GM21423 (cell line): ENCODE data around the gene VAMP5.
"Not testable (repeated sequence)": the region's sequence is repeated elsewhere in the genome, so short reads cannot be mapped to it uniquely, and the experiment has no call there.

ENCODE experiments used
- ATAC-seq: cut with Tn5 transposase; IDR thresholded peaks from one replicate; pipeline ENCODE4 v1.9.1; 2021; ENCODE audit warnings: mild to moderate bottlenecking, moderate library complexity; ENCODE audit not compliant: unreplicated experiment

Gene VAMP5

DNA sequence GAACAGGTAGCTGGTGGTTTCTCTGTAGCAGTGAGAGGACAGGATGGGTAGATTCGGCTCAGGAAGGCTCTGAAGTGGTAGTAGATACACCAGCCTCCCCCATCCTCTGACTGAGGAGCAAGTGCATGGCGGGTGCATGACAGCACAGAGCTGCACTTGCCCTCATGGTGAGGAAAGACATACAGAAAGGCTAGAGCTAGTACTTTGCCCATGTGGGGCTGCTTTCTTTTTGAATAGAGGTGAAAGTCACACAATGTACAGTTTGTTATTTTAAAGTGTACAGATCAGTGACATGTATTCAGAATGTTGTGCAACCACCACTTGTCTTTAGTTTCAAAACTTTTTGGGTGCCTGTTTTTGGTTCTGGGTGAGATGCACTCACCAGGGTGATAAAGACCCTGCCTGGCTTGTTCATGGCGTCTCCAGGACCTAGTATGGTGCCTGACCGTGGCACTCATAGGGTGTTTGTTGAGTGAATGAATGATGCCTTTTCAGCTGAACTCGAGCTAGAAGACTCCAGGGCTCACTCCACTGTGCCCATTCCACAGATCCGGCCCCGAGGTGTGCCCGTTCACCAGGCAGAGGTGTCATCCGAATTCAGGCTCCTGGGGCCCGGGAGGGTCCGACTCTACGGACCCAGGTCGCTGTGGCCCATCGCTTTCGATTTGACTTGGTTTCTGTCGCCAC, 421 bp upstream of the VAMP5 start:
- peak; percentile 43 for ATAC-seq

DNA sequence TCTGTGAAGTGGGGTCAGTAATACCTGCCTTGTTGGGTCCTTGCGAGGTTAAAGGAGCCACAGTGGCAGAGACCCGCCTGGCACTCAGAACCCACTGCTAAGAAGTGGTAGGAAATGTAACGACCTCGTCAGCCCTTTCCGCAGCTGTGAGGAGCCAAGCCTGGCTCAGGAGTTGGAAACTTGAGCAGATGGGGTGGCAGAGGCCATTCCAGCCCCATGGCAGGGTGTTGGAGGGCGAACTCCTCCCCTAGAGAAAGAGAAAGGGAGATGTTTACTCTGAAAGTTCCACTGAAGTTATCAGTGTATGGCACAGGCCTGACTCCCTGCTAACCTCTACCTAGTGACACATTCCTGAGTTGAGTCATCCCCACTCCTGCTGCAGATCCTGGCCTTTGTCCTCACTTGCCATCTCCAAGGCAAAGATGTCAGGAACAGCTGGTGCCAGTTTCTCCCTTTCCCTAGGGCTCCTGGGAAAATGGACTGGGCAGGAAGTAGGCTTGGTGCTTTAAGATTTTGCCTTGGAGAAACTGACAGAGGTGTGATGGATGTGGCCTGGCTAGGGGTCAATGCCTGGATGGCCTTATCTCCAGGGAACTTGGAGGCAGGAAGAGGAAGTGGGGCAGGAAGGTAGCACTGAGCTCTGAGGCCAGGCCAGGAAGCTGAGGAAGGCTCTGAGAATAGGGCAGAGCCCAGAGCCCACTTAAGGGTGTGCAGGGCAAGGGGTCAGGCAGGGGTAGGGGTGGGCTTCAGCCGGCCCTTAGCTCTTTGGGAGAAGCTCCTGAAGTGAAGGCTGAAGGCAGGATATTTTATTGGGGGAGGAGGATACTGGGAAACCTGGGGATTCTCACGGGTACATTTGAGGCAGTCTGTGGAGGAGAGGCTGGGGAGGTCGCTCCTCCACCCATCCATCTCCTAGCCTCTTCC, 888 bp downstream of the VAMP5 start:
- peak; percentile 31 for ATAC-seq

DNA sequence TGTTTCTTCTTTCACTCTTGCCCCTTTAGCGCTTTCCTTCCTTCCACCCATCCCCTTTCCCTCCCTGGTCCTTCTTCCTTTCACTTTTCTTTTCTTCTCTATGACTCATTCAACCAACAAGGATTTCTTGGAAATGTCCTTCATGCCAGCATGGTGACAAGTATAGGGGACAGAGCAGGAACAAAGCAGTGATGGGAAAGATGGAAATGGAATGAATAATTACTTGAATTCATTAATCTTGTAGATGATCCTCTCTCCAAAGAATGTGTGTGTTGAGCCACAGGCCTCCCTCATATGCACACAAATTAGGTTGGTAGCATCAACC, 1.5 kb downstream of the VAMP5 start:
- ATAC-seq: no peak

DNA sequence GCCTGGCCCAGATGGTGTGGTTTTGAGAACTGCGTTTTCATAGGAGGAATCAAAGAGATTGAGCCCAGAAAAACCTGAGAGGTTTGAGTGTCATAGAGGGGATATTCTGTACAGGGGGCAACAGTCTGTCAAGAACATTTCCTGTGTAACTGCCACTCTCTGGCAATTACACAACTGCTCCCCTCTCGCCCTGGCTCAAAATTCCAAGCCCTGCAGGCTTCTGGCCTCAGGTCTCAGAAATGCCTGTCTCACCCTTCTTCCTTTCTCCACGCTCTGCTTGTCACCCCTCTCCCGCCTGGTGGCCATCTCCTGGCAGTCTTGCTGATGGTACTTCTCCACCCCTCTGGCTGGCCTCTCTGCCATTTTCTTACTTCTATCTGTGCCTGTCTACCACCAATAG, 4.0 kb downstream of the VAMP5 start:
- ATAC-seq: no peak

DNA sequence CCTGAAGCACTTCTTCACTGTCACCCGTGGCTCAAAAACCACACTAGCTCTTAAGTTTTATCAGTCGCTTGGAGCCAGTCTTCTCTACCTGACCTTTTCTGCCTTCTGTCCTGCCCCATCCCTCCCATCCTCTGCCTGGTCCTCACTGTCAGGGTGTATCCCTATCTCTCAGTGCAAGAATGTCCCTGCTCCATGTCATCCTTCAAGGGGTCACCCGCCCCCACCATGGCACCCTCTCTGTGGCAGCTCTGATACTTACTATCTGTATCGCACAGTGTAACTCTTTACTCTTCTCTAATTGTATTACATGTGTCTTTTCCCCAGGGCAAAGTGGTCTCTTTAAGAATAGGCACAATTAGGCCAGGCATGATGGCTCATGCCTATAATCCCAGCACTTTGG, 4.4 kb downstream of the VAMP5 start:
- no peak for ATAC-seq

DNA sequence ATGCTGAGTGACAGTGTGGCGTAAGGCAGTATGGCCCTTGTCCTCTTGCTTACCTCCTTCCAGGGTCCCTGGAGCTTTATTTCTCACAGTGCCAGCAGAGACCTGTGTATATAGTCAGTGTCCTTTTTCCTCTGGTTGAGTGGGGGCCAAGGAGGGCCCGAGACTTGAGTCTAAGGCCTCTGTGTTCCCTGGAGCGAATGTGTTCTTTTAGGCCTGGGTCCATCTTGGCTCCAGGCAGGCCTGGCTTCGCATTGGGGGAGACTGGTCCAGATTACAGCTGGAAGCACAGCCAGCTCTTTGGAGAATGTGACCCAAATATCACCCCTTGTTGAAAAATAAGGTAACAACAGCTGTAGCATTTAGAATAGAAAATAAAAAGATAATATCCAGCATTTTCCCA, 5.0 kb downstream of the VAMP5 start:
- no peak for ATAC-seq

DNA sequence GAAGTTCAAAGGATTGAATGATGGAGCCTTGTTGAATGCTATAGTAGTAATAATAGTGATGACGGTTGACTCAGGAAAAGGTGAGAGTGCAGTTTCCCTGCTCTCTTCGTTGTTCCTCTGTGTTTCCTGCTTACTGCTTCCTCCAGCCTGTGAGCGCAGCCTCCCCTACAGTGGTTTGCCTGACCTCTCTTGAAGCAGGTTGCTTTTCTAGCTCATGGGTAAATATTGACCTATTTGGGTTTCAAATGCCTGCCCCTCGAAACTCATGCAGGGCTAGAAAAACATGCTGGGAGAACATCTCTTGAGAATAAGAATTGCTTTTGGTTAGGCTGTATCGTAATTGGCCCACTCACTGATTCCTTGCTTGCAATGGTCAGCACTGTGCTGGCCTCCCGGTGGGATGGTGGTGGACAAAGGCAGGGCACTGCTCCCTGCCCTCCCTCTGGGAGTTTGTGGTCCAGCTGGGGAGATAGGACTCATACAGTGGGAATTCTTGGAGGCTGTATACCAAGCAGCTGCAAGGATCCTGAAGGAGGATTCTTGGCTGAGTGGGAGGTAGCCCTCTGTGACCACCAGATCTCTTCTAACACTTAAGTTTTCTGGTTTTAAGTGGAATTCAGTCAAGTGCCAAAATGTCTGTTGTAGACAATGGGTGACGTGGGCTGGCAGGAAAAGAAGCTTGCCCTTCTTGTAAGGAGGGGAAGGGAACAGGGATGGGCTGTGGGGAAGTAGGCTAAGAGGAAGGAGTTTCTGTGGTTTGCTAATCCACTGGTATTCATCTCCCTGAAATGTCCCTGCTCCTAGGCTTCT, 6.0 kb downstream of the VAMP5 start:
- no peak for ATAC-seq

DNA sequence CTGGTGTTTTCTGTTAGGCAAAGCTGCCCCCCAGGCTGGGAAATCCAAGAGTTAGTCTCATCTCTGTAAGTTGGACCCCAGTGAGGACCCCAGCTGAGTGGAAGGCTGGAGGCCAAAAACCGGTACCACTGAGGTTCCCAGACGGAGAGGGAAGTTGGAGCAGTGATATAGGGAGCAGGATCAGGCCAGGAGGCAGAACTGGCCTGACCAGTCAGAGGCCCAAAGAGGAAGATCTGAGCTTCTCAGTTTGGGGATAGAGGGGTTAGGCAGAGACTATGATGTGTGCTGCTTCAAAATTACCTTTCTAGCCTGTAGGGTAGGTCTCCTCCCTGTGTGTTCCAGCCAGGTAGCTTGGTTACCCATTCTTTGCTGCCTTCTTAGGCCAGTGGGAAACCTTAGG, 6.7 kb downstream of the VAMP5 start:
- no peak for ATAC-seq

DNA sequence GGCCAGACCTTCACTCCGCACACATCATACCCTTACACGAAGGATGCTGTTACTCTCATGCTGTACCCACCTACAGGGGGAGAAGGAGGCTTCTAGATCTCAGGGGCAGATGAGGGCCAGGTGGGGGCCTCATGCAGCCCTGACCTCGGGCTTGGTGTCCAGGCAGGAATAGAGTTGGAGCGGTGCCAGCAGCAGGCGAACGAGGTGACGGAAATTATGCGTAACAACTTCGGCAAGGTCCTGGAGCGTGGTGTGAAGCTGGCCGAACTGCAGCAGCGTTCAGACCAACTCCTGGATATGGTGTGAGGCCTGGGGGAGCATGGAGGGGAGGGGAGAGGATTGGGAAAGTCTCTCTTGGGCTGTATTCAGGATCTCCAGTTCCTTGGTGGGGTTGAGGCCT, 7.3 kb downstream of the VAMP5 start:
- no peak for ATAC-seq

DNA sequence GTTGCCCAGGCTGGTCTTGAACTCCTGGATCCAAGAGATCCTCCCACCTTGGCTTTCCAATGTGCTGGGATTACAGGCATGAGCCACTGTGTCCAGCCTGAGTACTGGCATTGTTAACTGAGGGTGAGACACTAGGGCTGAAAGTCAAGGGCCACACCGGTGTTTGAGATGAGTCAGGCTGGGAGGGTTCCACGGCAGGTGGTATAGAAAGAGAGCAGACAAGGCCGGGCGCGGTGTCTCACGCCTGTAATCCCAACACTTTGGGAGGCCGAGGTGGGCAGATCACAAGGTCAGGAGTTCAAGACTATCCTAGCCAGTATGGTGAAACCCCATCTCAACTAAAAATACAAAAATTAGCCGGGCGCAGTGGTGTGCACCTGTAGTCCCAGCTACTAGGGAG, 8.1 kb downstream of the VAMP5 start:
- ATAC-seq: not testable (repeated sequence)

DNA sequence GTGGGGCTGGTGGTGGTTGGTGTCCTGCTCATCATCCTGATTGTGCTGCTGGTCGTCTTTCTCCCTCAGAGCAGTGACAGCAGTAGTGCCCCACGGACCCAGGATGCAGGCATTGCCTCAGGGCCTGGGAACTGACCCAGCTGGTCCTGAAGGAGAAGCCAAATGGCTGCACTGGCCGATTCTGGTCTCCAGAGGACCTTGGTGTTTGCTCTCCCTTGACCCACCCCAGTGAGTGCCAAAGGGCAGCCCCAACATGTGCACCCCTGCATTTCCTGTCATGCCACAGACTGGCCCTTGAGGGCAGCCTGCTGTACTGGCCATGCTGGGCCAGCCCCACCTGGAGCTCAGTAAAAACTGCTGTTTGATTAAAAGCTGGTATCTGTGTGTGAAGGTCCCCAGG, 8.8 kb downstream of the VAMP5 start:
- ATAC-seq: no peak

DNA sequence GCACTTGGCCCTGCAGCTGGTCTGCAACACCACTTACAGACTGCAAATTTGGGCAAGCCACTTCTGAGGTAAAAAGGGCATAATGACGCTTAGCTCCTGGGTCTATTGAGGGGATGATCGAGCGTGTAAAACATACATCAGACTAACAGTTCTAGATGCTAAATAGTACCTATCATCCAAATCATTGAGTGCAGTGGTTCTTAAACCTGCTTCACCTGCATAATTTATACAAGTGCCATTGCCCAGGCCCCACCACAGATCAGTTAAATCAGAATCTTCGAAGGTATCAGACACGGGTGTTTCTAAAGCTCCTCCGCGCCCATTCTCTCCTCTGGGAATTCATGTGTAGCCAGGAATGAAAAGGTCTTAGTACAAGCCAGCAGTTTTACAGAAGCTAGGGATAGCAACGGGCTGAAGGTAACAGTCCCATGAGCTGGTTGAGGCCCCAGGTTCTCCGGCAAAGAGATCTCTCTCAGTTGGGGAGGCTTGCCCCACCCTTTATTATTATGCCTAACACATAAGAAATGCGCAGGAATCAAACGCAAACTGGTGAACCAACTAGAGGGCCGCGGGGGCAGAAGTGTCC, 10.6 kb downstream of the VAMP5 start:
- no peak for ATAC-seq

DNA sequence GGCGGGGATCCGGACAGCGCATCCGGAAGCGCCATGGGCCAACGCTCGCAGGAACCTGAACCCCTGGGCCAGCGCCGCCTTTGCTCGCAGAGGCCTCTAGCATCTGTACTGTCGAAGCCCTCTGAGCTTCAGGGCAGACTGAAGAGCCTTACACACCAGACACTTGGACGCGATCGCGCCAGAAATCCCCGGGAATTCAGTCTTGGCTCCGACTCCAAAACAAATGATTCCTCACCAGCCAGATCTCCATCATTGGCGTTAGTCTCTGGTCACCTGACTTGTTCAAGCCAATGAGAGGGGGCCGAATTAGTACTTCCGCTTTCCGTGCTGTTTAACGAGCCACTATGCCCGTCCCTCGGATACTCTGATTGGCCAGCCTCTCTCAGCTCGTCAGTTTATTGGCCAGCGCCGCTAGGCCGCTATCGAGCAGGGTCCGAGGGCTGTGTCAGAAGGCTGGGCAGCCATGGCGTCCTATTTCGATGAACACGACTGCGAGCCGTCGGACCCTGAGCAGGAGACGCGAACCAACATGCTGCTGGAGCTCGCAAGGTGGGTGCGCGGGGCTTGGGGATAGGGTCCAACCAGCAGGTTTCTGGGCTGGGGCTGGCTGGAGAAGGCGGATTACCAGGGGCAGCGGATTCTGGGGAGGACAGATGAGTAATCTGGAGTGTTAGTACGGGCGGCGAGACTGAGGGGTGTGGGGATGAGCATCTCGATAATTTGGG, 11.2 kb downstream of the VAMP5 start, which contains the start of gene RNF181:
RNF181 (plus strand) TSS at position 445 of the 725 bp plus-strand sequence; CDS start at position 464, 19 bp downstream.
- peak; percentile 99 for ATAC-seq

DNA sequence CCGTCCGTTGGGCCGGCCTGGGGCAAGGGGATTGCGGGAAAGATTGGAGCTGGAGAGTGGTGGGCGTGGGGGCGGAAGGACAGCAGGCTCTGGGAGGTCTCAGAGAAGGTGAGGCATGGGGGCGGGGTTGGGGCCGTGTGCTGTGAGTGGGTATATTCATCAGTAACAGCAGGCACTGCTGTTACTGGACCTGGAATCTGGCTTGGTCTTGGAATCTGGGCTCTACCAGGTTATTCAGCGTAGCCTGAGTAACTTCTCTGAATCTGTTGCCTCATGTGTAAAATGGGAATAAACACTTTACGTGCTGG, 11.7 kb downstream of the VAMP5 start:
- ATAC-seq: no peak

DNA sequence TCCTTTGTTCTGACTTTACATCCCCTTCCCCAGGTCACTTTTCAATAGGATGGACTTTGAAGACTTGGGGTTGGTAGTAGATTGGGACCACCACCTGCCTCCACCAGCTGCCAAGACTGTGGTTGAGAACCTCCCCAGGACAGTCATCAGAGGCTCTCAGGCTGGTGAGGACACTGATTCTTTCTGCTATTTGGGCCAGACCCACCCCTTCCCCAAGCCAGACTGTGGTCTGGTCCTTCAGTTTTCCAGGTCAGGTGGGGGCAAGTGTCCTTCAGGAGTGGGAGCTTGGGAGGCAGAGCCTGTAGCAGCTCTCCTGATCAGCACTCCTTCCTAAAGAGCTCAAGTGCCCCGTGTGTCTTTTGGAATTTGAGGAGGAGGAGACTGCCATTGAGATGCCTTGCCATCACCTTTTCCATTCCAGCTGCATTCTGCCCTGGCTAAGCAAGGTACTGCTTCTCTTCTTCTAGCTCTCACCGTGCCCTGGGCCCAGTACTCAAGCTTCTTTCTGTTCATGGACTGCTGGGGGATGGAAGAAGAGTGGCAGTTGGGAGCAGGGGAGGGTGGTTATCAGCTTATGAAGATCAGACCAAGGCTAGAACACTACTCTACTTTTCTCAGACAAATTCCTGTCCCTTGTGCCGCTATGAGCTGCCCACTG, 12.4 kb downstream of the VAMP5 start:
- no peak for ATAC-seq

DNA sequence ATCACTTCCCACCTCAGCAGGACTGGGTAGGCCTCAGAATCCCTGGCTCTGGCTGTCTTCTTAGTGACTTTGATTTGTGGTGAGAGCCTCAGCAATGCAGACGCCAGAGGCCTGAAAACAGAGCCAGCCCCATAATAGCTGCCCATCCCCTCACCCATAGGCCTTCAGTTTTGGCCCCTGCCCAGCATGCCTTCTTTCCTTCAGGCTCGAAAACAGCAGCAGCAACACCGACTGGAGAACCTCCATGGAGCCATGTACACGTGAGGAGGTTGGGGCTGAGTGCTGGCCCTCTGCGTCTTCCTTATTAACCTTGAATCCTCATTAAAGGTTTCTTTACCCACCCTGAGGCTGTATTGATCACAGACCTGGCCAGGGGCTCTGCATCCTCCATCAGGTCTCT, 13.0 kb downstream of the VAMP5 start:
- no peak for ATAC-seq

DNA sequence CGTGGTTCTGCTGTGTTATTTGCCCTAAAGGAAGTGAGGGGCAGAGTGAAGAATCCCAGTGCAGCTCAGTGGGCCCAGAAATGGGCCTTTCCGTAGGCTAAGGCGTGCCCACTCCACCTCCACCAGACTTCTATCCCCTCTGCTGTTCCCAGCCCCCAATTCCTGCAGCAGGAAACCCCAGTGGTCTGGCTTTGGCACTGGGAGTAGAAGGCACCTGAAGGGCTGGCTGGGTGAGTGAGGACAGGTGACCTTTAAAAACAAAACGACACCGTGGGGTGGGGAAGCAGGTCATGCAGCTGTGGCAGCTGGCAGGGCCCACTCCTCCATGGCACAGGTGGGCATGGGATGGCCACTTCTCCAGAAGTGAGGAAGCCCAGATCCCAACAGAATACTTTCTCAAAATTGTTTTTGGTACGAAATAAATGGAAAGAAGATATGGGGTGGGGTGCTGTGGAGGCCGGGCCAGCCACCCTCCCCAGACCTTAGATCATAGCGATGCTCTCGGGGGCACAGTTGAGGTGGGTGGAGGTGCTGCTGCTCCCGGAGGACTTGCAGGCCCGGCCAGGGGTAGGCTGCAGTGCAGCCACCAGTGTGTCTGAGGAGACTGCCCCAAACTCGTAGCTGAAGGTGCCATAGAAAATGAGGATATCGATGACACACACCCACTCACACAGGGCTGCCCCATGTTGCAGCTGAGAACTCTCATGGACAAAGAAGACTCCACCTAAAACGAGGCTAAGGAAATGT, 14.5 kb downstream of the VAMP5 start:
- ATAC-seq: no peak

DNA sequence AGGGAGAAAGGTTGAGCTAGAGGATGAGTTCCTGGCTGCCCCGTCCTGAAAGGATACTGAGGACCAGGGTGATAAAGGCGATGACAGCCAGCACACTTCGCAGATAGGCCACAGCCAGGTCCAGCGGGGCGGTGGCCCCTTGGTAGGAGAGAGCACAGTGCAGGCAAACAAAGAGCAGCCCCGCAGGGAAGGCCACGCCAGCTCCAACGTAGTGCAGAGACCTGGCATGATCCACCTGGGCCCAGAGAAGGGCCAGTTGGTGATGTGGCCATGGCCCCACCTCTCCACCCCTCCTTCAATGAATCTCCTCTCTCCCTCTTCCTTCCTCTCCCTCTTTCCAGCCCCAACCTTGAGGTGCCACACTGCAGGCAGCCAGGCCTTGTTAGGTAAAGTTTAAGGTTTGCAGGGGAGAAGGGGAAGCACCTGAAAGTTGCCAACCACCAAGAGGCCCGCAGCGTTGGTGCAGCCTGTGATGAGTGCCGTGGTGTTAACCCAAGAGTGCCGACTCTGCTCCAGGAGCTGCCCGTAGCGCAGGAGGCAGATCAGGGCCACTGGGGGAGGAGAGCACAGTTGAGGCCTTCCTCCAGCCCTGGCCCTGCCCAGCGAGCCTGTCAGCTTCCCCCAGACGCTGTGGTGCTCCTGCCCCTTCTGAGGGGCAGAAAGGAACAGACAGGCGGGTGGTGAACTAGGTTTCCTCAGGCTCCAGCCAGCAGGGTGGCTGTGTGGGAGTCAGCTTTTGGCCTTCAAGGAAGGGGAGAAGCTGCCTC, 15.4 kb downstream of the VAMP5 start:
- no peak for ATAC-seq

DNA sequence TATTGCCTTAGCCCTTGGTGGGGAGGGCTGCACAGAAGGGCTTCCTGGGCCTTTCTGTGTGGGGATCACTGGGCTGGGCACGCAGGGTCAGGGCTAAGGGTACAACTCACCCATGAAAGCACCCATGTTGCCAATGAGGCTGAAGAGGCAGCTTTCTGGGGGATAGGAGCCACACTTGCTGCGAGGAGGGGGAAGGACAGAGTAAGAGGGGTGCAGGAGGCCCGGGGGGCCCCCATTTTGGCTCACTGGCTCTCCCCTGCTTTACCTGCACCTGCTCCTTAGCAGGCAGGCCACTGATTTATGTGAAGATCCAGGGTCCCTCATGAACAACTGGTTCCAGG, 16.0 kb downstream of the VAMP5 start:
- no peak for ATAC-seq
